Activated CD8-positive, alpha-beta T cell treated with anti-CD3 and anti-CD28 coated beads for 36 hours (primary cell): ENCODE measurements around the gene SLC7A11. TPM values are rescaled to one million over a fixed set of nuclear protein-coding genes. Genes with fewer than 3 reads are reported as not detected.

ENCODE experiments used
- ATAC-seq: fragments of 200-7000 bp; cut with Tn5 transposase; one replicate; pipeline ENCODE4 v1.10.0; 2021; ENCODE audit warnings: mild to moderate bottlenecking, moderate library complexity
- CTCF ChIA-PET: fragments of 350-600 bp; sonication (Branson Sonifier 250); formaldehyde crosslinking; loops from one replicate; lab custom pipeline; 2021; ENCODE audit warnings: antibody characterized with exemption; lab: Charles Lee
- POLR2A ChIA-PET: fragments of 350-600 bp; sonication (Branson Sonifier 250); formaldehyde crosslinking; loops from one replicate; lab custom pipeline; 2021; ENCODE audit warnings: antibody characterized with exemption; lab: Charles Lee
- DNase-seq: peaks from one replicate; pipeline ENCODE4 v3.0.0-alpha.2; 2020
- H3K27ac Mint-ChIP-seq: one replicate; pipeline ENCODE4 v1.8.0; 2021; ENCODE audit warnings: mild to moderate bottlenecking, mixed read lengths
- H3K27me3 Mint-ChIP-seq: one replicate; pipeline ENCODE4 v1.8.0; 2021; ENCODE audit warnings: mixed read lengths
- H3K36me3 Mint-ChIP-seq: one replicate; pipeline ENCODE4 v1.8.0; 2021; ENCODE audit warnings: low read depth, mixed read lengths
- H3K4me1 Mint-ChIP-seq: one replicate; pipeline ENCODE4 v1.8.0; 2021; ENCODE audit warnings: low read depth, mixed read lengths
- H3K4me3 Mint-ChIP-seq: one replicate; pipeline ENCODE4 v1.8.0; 2021; ENCODE audit warnings: mild to moderate bottlenecking, moderate library complexity, mixed read lengths
- H3K9me3 Mint-ChIP-seq: one replicate; pipeline ENCODE4 v1.8.0; 2021; ENCODE audit warnings: mixed read lengths
- intact Hi-C: fragments of 100-400 bp; cut with micrococcal nuclease; formaldehyde crosslinking; loops from one replicate; pipeline ENCODE4 v1.10.0; 2022
- total RNA-seq, 2 experiments: library from RNA; stranded (reverse); gene quantifications; one replicate each; pipeline ENCODE4 v1.2.3, GENCODE V29; 2021
- TF ChIP-seq, protein P1 (sequence below): fragments of 200-600 bp; IDR thresholded peaks from one replicate; pipeline ENCODE4 v1.8.0; 2022; ENCODE audit warnings: antibody characterized with exemption, mild to moderate bottlenecking

Gene SLC7A11
- total RNA-seq, 2 experiments from 2014 or later = 3.7 to 4.5 TPM

DNA sequence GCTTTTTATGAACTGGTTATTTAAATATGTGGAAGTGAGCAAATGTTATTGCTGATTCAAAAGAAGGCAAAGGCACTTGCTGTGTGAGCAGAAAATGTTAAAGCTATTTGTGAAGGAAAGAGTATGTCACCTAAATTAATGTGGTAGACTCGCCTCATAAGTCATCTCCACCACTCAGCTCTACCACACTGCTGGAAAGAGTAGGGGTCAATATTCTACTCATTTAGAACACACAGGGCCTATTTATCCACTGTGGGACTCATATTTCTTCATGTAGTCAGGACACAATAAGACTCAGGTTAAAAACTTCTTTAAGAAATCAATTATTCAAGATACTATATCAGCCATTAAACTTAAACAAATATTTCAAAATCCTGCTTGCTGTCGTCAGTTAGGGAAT, 106.5 kb downstream of the SLC7A11 start:
- ChIA-PET POLR2A (no interaction called here), CTCF (no interaction called here)
- intact Hi-C loops = no loop called here
- H3K27ac Mint-ChIP-seq = no peak overlapping the region
- DNase-seq = no peak
- no peaks in the 10 kb centered on the region for H3K36me3 Mint-ChIP-seq
- TF ChIP-seq, protein P1, sequence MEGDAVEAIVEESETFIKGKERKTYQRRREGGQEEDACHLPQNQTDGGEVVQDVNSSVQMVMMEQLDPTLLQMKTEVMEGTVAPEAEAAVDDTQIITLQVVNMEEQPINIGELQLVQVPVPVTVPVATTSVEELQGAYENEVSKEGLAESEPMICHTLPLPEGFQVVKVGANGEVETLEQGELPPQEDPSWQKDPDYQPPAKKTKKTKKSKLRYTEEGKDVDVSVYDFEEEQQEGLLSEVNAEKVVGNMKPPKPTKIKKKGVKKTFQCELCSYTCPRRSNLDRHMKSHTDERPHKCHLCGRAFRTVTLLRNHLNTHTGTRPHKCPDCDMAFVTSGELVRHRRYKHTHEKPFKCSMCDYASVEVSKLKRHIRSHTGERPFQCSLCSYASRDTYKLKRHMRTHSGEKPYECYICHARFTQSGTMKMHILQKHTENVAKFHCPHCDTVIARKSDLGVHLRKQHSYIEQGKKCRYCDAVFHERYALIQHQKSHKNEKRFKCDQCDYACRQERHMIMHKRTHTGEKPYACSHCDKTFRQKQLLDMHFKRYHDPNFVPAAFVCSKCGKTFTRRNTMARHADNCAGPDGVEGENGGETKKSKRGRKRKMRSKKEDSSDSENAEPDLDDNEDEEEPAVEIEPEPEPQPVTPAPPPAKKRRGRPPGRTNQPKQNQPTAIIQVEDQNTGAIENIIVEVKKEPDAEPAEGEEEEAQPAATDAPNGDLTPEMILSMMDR = no peak
- H3K9me3 Mint-ChIP-seq = peaks cover 13% of the 10 kb centered on the region
- H3K4me1 Mint-ChIP-seq = no peaks in the 10 kb centered on the region
- H3K4me3 Mint-ChIP-seq = no peak overlapping the region
- no peaks in the 10 kb centered on the region for H3K27me3 Mint-ChIP-seq
- ATAC-seq = no peak

DNA sequence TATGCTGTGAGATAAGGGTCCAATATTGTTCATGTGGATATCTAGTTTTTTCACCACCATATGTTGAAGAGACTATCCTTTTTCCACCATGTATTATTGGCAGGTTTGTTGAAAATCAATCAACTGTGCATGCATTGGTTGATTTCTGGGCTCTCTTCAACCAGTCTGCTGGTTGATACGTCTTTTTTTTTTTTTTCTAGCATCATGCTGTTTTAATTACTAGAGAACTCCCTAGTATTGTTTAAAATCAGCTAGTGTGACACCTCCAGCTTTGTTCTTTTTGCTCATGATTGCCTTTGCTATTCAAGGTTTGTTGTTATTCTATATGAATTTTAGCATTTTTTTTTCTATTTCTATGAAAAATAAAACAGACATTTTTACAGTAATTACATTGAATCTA, 123.9 kb downstream of the SLC7A11 start:
- Mint-ChIP-seq H3K36me3 (no peaks in the 10 kb centered on the region), H3K4me3 (no peak overlapping the region), H3K9me3 (no peaks in the 10 kb centered on the region), H3K27me3 (no peaks in the 10 kb centered on the region), H3K27ac (no peak overlapping the region), H3K4me1 (no peaks in the 10 kb centered on the region)
- ATAC-seq (no peak), DNase-seq (no peak)
- POLR2A ChIA-PET = no interaction called here
- intact Hi-C loops = no loop called here
- CTCF ChIA-PET = no interaction called here
- TF ChIP-seq, protein P1 = no peak

DNA sequence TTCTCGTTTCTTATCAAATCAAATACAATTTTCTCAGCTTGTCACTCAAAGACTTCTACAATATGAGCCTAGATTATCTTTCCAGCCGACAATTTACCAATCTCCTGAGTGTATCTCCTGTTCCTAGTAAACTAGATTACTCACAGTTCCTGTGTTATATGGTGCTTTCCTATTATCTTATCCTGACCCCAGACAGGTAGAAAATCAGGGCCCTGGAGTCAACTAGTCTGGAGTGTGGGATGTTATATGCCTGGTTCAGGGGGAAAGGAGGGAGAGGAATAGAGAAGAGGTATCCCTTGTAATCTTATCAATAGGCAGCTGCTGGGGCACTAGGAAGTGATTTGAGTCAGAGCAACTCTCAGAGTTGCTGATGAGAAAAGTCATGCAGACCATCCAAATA, 127.1 kb downstream of the SLC7A11 start:
- intact Hi-C loops = no loop called here
- H3K4me1 Mint-ChIP-seq = no peaks in the 10 kb centered on the region
- no peaks in the 10 kb centered on the region for H3K27me3 Mint-ChIP-seq
- ChIA-PET POLR2A (interaction anchor here (0.6 kb wide), 1 partner anchor 30 kb away, joined by 3 read pairs; no protein-coding TSS in a partner anchor), CTCF (no interaction called here)
- no peak for ATAC-seq
- DNase-seq = no peak
- no peak overlapping the region for H3K4me3 Mint-ChIP-seq
- TF ChIP-seq, protein P1 = no peak
- no peak overlapping the region for H3K27ac Mint-ChIP-seq
- no peaks in the 10 kb centered on the region for H3K9me3 Mint-ChIP-seq
- no peaks in the 10 kb centered on the region for H3K36me3 Mint-ChIP-seq

DNA sequence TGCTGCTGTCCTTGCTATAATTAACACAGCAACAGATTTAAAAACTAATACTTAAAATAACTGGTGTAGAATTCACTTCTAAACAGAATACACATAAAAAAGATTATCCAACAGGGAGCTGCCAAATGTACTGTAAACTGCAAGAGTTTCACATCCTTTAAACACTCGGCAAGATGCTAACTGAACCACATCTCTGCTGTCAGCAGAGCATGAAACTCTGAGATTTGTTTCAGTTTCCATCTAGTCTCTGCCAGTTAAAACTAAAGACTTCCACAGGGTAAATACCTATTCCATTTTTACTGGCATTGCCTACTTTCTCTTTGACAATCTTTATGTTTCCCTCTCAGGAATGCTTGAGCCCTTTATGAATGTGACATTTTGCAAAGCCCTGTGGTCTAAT, 127.7 kb downstream of the SLC7A11 start:
- intact Hi-C loops = no loop called here
- Mint-ChIP-seq H3K9me3 (no peaks in the 10 kb centered on the region), H3K27me3 (no peaks in the 10 kb centered on the region), H3K27ac (no peak overlapping the region), H3K4me1 (no peaks in the 10 kb centered on the region), H3K4me3 (no peak overlapping the region), H3K36me3 (no peaks in the 10 kb centered on the region)
- DNase-seq (no peak), ATAC-seq (no peak)
- TF ChIP-seq, protein P1 = no peak
- POLR2A ChIA-PET = no interaction called here
- CTCF ChIA-PET = no interaction called here
